ENCODE results near the gene NCK2. TPM values are rescaled to one million over a fixed set of nuclear protein-coding genes. Genes with fewer than 3 reads are reported as not detected.

Gene NCK2
- total and polyA plus RNA-seq, 2 of the 13 experiments (the other 11 are each of a cell fraction or from before 2014, with no cell fraction given): 14.8 to 23.5 TPM

DNA sequence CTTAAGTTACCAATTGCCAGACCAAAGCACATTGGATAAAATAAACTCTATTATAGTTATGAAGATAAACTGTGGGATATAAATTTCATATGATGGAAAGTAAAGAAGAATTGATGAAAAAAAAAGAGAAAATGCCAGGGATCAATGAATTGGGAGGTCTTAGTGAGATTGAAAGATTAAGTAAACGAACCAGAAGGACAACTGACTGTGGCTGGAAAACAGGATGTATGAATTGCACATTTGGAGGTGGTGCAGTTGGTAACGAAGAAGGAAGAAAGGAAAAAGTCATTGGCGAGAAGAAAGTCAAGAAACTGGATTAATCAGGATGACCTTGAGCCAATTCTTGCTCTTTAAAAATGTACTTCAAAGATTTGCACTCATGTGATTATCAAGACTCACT, 166.7 kb downstream of the NCK2 start:
- peak overlapping the region; percentile 67; the same call in 1 of the 2 replicates for H3K4me2 ChIP-seq (ENCODE audit: low read depth, low read length)
- BruUV-seq (replicated peaks): no TSS peak
- H4K20me1 ChIP-seq (ENCODE audit: insufficient read depth, low read length): no peaks in the 10 kb centered on the region
- no peaks in the 10 kb centered on the region for H3K36me3 ChIP-seq (replicated peaks in 1 of 2; ENCODE audit: control insufficient read depth in 1 of 2, insufficient read depth in 2 of 2, low read length in 2 of 2)
- peaks cover 49% of the 10 kb centered on the region for H3K4me1 ChIP-seq (ENCODE audit: insufficient read depth, low read length)
- H2AFZ ChIP-seq (ENCODE audit: low read length): no peak overlapping the region
- no peak overlapping the region for H3K9ac ChIP-seq (ENCODE audit: insufficient read depth, low read depth, low read length)
- DNase-seq (ENCODE audit: low spot score) (no peak), FAIRE-seq (no peak), ATAC-seq (no peak)
- H3K27me3 ChIP-seq (ENCODE audit: control insufficient read depth in 1 of 2, insufficient read depth in 2 of 2, low read length in 2 of 2): no peaks in the 10 kb centered on the region
- H3K79me2 ChIP-seq (ENCODE audit: insufficient read depth, low read length): no peaks in the 10 kb centered on the region
- WGBS (ENCODE audit: low lambda C conversion rate): 55% methylated on average over 3 of the region's 3 CpGs
- intact Hi-C loops (cut with micrococcal nuclease; ENCODE audit: unreplicated experiment) (loop anchor here (1.0 kb wide), 1 partner anchor 8 kb away; no protein-coding TSS in a partner anchor), in situ Hi-C loops (cut with HindIII; ENCODE audit: extremely low pct_ligation_motif_present, low pct_unique_long_range_greater_than_20kb) (no loop called here)
- peak; percentile 95 for TF ChIP-seq ZNF317 (CRISPR knock-in tag; IDR thresholded peaks at IDR 0.05)
- TF ChIP-seq YEATS2 (CRISPR knock-in tag; IDR thresholded peaks at IDR 0.05; ENCODE audit: borderline replicate concordance): no peak
- no peak for TF ChIP-seq ZBTB49 (CRISPR knock-in tag; IDR thresholded peaks at IDR 0.05; ENCODE audit: borderline replicate concordance)
- no peak for TF ChIP-seq ZMYM2 (CRISPR knock-in tag; IDR thresholded peaks at IDR 0.05)
- TF ChIP-seq ZNF350 (CRISPR knock-in tag; IDR thresholded peaks at IDR 0.05; ENCODE audit: borderline replicate concordance, low read depth): no peak
- no peak for TF ChIP-seq KLF15 (CRISPR knock-in tag; IDR thresholded peaks at IDR 0.05; ENCODE audit: borderline replicate concordance)
- no peak for TF ChIP-seq ZNF382 (CRISPR knock-in tag; IDR thresholded peaks at IDR 0.05; ENCODE audit: borderline replicate concordance)
- no peak for TF ChIP-seq TRIM22 (IDR thresholded peaks at IDR 0.05)
- peak; percentile 13; the same call in 1 of the 2 replicates for TF ChIP-seq ZBTB8A (CRISPR knock-in tag; IDR thresholded peaks at IDR 0.05; ENCODE audit: borderline replicate concordance, low read depth)
- no peak for TF ChIP-seq NFIB (CRISPR knock-in tag; IDR thresholded peaks at IDR 0.05; ENCODE audit: borderline replicate concordance)
- no peak for TF ChIP-seq MEIS1 (CRISPR knock-in tag; IDR thresholded peaks at IDR 0.05; ENCODE audit: borderline replicate concordance)
- no peak for TF ChIP-seq ZNF329 (CRISPR knock-in tag; IDR thresholded peaks at IDR 0.05; ENCODE audit: low read depth)
- no peak for TF ChIP-seq ZNF83 (CRISPR knock-in tag; IDR thresholded peaks at IDR 0.05; ENCODE audit: borderline replicate concordance)
- TF ChIP-seq MEF2D (CRISPR knock-in tag; IDR thresholded peaks at IDR 0.05): 0 out of 2 replicates have a peak, but pooled peaks have one; percentile 21
- TF ChIP-seq MYNN (CRISPR knock-in tag; IDR thresholded peaks at IDR 0.05; ENCODE audit: low read depth): no peak
- TF ChIP-seq AGO2 (optimal IDR thresholded peaks at IDR 0.05; ENCODE audit: low read depth, low read length): no peak
- TF ChIP-seq ZSCAN22 (CRISPR knock-in tag; IDR thresholded peaks at IDR 0.05): no peak
- H3K27ac ChIP-seq (ENCODE audit: extremely low read length, insufficient read depth, low read length): no peak overlapping the region
- H3K9me3 ChIP-seq (ENCODE audit: low read length): no peaks in the 10 kb centered on the region
- H3K4me3 ChIP-seq (replicated peaks in 1 of 3; ENCODE audit: insufficient read depth in 1 of 3, low read depth in 2 of 3, low read length in 3 of 3): peak overlapping the region in 2 of 3 experiments; percentile 6 to 19; a peak in 1 of 6 replicates
- CTCF ChIA-PET (ENCODE audit: low intra/inter-chr PET ratio, low total read pairs): no interaction called here
- POLR2A ChIA-PET: interaction anchor here (1.4 kb wide), 1 partner anchor 8 kb away, joined by 10 read pairs; no protein-coding TSS in a partner anchor

All from HepG2 (cell line).